ENCODE results near the gene UGGT2.
"Not testable (repeated sequence)": the region's sequence is repeated elsewhere in the genome, so short reads cannot be mapped to it uniquely, and the experiment has no call there.

The UGGT2 gene, protein sequence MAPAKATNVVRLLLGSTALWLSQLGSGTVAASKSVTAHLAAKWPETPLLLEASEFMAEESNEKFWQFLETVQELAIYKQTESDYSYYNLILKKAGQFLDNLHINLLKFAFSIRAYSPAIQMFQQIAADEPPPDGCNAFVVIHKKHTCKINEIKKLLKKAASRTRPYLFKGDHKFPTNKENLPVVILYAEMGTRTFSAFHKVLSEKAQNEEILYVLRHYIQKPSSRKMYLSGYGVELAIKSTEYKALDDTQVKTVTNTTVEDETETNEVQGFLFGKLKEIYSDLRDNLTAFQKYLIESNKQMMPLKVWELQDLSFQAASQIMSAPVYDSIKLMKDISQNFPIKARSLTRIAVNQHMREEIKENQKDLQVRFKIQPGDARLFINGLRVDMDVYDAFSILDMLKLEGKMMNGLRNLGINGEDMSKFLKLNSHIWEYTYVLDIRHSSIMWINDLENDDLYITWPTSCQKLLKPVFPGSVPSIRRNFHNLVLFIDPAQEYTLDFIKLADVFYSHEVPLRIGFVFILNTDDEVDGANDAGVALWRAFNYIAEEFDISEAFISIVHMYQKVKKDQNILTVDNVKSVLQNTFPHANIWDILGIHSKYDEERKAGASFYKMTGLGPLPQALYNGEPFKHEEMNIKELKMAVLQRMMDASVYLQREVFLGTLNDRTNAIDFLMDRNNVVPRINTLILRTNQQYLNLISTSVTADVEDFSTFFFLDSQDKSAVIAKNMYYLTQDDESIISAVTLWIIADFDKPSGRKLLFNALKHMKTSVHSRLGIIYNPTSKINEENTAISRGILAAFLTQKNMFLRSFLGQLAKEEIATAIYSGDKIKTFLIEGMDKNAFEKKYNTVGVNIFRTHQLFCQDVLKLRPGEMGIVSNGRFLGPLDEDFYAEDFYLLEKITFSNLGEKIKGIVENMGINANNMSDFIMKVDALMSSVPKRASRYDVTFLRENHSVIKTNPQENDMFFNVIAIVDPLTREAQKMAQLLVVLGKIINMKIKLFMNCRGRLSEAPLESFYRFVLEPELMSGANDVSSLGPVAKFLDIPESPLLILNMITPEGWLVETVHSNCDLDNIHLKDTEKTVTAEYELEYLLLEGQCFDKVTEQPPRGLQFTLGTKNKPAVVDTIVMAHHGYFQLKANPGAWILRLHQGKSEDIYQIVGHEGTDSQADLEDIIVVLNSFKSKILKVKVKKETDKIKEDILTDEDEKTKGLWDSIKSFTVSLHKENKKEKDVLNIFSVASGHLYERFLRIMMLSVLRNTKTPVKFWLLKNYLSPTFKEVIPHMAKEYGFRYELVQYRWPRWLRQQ (N-terminal part only)

DNA sequence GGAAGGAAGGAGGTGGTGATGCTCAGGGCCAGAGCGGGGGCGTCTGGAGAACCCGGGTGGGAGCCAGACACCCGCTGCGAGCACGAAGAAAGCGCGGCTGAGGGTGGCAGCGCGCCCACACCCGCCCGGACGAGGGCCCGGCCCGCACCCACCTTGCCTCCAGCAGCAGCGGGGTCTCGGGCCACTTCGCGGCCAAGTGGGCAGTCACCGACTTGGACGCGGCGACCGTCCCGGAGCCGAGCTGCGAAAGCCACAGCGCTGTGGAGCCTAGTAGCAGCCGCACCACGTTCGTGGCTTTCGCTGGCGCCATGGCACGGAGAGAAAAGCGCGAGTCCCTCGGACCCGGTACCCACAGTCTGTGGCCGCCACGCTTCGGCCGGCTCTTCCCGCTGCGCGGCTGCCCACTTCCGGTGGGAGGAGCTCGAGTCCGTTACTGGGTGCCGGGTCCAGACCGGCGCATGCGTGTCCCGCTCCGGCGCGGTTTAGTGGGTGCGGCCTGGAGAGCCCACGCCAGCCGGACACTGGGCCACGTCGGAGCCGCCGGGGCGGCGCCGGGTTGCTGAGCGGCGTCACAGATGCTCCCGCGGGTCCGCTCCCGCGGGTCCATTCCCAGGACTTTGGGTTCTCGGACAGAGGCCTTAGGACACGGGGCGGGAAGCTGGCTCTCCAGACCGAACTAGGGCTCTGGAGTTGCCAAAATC is at the start of gene UGGT2:
Gene UGGT2 (minus strand): TSS at position 399 of the 701 bp plus-strand sequence. CDS start 89 bp downstream, at position 310.
- peak; percentile 31 for DNase-seq

- no peak for DNase-seq
Measured at GRCh38 chr13:96100457-96101220, 47.4 kb upstream of the UGGT2 start.

- DNase-seq, result no peak
Measured at GRCh38 chr13:96093296-96094006, 40.2 kb upstream of the UGGT2 start.

GRCh38 chr13:96091164-96092117 is 38.2 kb upstream of the UGGT2 start:
- DNase-seq, result peak; percentile 1

DNA sequence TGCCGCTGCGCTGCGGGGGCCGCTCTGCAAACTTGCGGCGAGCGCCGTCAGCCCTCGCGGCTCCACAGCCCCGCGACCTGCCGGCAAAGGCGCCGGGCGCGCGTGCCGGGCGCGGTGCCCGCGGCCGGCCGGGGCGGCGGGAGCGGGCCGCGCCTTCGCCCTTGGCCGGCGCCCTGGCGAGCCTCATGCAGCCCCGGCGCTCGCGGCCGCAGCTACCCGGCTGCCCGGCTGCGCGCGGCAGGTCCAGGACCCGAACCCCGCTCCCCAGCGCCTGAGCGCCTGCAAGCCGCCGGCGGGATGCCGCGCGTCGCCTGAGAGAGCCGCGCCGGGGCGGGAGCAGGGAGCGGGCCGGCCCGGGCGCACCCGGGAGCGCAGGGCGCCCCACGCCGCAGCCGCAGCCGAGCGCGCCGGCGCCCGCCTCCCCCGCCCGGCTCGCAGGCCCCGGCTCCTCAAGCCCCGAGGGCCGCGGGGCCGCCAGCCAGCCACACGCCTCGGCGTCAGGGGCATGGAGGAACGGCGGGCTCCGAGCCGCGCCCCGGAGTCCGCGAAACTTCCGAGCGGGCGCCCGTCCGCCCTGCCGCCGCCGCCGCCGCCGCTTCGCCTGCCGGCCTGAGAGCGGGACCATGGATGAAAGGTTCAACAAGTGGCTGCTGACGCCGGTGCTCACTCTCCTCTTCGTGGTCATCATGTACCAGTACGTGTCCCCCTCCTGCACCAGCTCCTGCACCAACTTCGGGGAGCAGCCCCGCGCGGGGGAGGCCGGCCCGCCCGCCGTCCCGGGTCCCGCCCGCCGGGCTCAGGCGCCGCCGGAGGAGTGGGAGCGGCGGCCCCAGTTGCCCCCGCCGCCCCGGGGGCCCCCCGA is 37.3 kb upstream of the UGGT2 start:
- DNase-seq, result peak; percentile 3

DNA sequence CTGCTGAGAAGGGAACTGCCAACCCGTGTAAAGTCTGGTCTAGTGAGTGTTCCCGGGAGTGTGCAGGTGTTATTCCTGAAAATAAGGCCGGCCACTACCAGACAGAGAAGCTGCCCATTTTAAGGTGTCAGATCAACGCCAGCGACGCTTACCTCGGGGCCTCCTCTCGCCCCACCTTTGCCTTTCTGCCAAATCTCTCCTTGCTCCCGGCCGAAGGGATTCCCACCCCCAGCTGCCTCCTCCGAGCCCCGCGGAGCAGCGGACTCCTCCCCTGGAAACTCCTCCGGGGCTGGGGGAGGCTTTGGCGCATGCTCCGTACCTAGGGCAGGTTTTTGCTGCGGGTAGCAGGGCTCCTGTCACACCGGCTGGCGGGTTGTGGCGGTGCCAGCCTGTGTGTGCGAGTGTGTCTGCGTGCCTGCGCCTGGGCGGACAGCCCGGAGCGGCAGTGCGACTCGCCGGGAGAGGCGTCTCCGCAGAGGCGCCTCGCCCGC is 36.6 kb upstream of the UGGT2 start, which contains the start of gene HS6ST3:
Gene HS6ST3 (plus strand): TSS at position 359 of the 491 bp plus-strand sequence.
- DNase-seq, result peak; percentile 8

DNA sequence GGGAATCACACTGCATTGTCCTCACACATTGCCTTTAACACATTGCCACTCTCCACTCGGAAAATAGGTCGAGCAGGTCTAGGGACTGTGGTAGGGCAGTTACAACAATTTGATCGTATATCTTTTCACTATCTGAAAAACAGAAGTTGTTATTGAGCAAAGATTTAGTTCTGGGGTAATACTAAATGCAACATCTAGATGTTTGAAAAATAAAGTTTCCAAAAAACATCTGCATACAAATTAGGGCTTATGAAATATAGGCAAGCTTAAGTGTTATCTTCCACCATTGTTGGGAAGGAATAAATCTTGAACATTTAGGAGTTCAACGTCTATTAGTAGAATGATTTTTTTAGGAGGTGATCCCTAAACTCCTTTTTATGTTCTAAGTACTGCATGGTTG is 35.9 kb upstream of the UGGT2 start:
- no peak for DNase-seq

DNA sequence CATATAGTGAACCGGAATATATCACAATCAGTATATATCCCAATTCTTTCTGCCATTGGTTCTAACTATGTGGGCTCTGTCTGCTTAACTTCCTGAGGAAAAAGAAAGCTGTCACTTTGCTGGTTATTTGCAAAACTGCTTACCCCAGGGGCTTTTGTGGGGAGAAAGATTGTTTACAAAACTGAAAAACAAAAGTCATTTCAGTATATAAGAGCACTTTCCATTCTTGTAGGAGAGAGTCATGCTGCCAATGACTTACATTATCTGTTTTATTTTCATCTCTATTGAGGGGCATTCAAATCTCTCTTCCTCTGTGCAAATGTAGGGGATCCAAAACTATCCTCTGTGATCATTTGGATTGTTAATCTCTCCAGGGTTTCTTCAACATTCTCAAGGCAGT is 33.5 kb upstream of the UGGT2 start:
- DNase-seq, result no peak

DNA sequence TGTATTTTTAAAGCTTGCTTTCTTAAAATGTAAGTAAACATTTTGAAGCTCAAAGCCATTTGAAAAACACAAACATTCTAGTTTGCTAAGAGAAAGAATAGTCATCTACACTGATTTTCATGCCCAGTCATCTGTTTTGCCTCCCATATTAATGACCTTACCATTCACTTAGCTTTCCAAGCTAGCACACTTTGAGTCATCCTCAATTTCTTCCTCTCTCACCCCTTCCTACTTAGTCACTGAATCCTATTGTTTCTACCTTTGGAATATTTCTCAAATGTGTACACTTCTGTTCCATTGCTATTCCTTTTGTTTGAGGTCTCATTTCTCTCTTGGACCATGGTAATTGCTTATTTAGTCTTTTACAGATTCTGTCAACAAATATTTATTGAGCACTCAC is 29.4 kb upstream of the UGGT2 start:
- DNase-seq, result no peak

GRCh38 chr13:96081888-96082287 is 28.7 kb upstream of the UGGT2 start:
- no peak for DNase-seq

- no peak for DNase-seq
Measured at GRCh38 chr13:96080676-96081075, 27.5 kb upstream of the UGGT2 start.

DNA sequence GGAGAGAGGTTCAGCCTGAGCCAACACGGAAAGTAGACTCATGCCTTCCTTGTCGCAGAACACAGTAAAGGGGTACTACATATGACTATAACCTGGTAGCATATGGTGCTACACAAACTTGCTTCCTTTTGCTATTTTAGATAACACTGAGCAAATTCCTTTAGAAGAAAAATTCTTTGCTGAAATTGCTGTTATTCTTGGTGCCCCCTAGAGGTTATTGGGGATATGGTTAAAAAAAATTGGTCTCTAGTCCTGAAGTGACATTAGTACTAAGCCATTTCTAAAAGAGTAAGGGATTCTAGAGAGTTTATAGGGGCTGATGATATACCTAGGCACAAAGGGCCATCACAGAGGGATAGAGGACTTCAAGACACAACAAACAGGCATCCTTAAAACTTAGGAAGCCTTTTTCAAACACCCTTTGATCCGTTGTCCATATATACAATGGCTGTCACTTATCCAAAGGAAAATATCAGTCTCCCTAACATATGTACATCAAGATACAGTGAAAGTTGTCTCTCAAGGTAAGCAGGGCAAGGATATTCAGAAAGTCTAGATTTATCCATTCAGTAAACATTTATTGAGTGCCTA is 22.8 kb upstream of the UGGT2 start:
- DNase-seq, result no peak

DNA sequence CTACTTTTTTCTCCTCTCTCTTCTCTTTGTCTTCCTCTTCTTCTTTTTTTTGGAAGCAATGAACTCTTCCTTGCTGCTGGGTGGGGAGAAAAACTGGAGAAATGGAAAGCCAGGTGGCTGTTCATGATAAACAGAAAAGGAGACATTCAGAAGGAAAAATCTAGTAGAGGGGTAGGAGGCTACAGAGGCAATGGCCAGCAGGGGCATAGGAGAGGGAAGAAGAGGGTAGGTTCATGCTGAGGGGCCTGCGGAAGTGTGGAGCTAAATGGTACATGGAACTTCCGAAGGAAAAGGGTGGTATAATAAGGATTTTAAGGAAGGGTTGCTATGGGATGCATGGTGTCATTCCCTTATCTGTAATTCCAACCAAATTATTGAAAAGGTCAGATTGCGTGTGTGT is 19.2 kb upstream of the UGGT2 start:
- no peak for DNase-seq

DNA sequence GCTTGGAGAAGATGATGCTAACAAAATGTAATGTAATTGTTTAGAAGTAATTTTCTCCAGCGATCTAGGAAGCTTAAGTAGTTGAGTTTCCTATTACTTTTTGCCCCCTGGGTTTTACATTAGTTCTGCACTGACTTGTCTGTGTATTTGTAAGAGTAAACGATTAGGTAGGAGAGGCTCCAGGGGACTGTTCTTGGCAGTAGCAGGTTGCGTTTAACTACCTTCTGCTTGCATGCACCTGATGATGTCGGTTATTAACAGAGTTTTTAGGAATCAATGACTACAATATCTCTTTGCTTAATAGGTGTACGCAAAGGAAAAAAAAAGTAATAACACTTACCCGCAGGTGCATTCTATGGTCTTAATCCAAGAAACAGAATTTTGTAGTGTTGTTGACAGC is 18.3 kb upstream of the UGGT2 start:
- DNase-seq, result no peak

DNA sequence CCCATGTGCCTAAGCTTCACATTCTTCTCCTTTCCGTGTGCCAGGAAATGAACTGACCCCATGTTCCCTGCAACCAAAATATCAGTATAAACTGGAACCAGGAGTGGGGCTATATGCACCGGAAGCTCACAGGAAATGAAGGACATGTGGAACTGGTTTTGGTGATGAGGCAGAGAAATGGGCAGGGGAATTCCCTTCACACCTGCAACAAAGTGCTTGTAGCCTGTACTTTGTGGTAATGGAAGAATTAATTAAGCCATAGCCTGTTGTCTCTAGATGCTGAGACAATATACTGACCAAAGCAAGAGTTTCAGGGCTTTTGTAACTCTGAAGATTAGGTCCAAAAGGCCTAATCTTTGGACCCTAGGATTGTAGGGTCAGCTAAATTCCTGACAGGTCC is 15.5 kb upstream of the UGGT2 start:
- no peak for DNase-seq

GRCh38 chr13:96065849-96066248 is 12.6 kb upstream of the UGGT2 start:
- no peak for DNase-seq

DNA sequence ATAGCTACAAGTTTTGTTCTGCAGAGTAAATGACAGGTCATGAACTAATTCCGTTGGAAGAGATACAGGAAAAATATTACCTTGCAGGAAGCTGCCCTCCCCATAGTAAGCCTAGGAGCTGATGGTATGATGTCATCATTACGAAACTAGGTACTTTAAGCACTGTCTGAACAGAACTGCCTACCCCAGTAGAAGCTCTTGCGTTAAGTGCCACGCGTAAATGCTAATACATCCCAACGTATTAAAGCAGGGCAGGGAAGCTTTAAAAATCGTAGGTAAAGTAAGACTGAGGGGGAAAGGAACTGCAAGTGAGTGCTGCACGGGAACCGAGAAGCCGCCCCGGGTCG is 572 bp downstream of the UGGT2 start:
- DNase-seq, result no peak

DNA sequence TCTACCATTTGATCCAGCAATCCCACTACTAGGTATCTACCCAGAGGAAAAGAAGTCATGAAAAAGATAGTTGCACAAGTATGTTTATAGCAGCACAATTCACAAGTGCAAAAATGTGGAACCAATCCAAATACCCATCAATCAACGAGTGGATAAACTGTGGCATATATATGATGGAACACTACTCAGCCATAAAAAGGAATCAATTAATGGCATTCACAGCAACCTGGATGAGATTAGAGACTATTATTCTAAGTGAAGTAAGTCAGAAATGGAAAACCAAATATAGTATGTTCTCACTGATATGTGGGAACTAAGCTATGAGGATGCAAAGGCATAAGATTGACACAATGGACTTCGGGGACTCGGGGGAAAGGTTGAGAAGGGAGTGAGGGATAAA is 1.3 kb downstream of the UGGT2 start:
- DNase-seq, result not testable (repeated sequence)
